TTC549 (cell line): ENCODE results near the gene ASPSCR1.

Experiments used
- FAIRE-seq: peaks from 2 replicates; lab custom pipeline; 2012; peaks lifted over from hg19 to GRCh38; lab: Jason Lieb, UNC

The ASPSCR1 gene

GRCh38 chr17:82013341-82013740 is 35.9 kb downstream of the ASPSCR1 start:
- no peak for FAIRE-seq

- no peak for FAIRE-seq
Measured at GRCh38 chr17:82013772-82014321, 36.4 kb downstream of the ASPSCR1 start.

GRCh38 chr17:82014432-82014831 is 37.0 kb downstream of the ASPSCR1 start:
- FAIRE-seq = no peak

GRCh38 chr17:82014971-82015310 is 37.5 kb downstream of the ASPSCR1 start:
- no peak for FAIRE-seq

GRCh38 chr17:82015311-82015971 is 38.0 kb downstream of the ASPSCR1 start:
- no peak for FAIRE-seq

GRCh38 chr17:82016061-82016874 is 38.8 kb downstream of the ASPSCR1 start:
- FAIRE-seq = no peak

GRCh38 chr17:82016875-82017459 is 39.5 kb downstream of the ASPSCR1 start:
- FAIRE-seq = no peak

GRCh38 chr17:82017612-82018151 is 40.3 kb downstream of the ASPSCR1 start:
- no peak for FAIRE-seq

GRCh38 chr17:82018152-82018988 is 40.9 kb downstream of the ASPSCR1 start:
- no peak for FAIRE-seq

GRCh38 chr17:82018989-82019689 is 41.7 kb downstream of the ASPSCR1 start:
- no peak for FAIRE-seq

GRCh38 chr17:82019690-82020571 is 42.5 kb downstream of the ASPSCR1 start:
- no peak for FAIRE-seq

- FAIRE-seq = no peak
Measured at GRCh38 chr17:82020572-82021106, 43.2 kb downstream of the ASPSCR1 start.

- FAIRE-seq = no peak
Measured at GRCh38 chr17:82021107-82021899, 43.9 kb downstream of the ASPSCR1 start.

GRCh38 chr17:82021900-82022309 is 44.5 kb downstream of the ASPSCR1 start:
- no peak for FAIRE-seq

GRCh38 chr17:82022310-82022980 is 45.0 kb downstream of the ASPSCR1 start, which contains the start of gene CENPX:
CENPX (minus strand) TSS chr17:82022878; CDS start chr17:82022861, 17 bp downstream.
- FAIRE-seq = no peak

GRCh38 chr17:82022981-82023446 is 45.6 kb downstream of the ASPSCR1 start, which contains the start of gene LRRC45:
LRRC45 (plus strand) TSS chr17:82023305; CDS start chr17:82023644, 339 bp downstream.
- FAIRE-seq = peak; percentile 95

- no peak for FAIRE-seq
Measured at GRCh38 chr17:82023447-82024241, 46.2 kb downstream of the ASPSCR1 start.
